C4-2B (cell line): Measurements from ENCODE around the gene ACAD11.

Experiments used
- ZFX ChIP-seq: fragments of 450-650 bp; IDR thresholded peaks from 2 replicates; pipeline ENCODE4 v1.6.1; 2017
- TF ChIP-seq, protein P1 (sequence below): fragments of 450-650 bp; conservative IDR thresholded peaks from 2 replicates; pipeline ENCODE4 v1.5.1; 2017; ENCODE audit warnings: mild to moderate bottlenecking

DNA sequence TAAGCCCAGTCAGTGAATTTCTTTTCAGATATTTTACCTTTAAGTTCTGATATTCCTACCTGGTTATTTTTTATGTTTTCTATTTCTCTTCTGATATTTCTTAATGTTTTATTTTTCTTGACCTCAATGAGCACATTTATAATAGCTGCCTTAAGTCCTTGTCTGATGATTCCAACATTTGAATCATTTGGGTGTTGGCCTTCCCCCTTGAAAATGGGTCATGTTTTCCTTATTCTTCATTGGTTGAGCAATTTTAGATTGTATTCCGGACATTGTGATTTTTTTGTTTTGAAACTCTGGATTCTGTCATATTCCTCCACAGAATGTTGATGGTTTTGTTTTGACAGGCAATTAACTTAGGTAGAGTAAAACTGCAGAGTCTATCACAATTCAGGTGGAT lies 72.2 kb downstream of the ACAD11 start:
- TF ChIP-seq, protein P1, sequence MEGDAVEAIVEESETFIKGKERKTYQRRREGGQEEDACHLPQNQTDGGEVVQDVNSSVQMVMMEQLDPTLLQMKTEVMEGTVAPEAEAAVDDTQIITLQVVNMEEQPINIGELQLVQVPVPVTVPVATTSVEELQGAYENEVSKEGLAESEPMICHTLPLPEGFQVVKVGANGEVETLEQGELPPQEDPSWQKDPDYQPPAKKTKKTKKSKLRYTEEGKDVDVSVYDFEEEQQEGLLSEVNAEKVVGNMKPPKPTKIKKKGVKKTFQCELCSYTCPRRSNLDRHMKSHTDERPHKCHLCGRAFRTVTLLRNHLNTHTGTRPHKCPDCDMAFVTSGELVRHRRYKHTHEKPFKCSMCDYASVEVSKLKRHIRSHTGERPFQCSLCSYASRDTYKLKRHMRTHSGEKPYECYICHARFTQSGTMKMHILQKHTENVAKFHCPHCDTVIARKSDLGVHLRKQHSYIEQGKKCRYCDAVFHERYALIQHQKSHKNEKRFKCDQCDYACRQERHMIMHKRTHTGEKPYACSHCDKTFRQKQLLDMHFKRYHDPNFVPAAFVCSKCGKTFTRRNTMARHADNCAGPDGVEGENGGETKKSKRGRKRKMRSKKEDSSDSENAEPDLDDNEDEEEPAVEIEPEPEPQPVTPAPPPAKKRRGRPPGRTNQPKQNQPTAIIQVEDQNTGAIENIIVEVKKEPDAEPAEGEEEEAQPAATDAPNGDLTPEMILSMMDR, result no peak
- no peak for TF ChIP-seq ZFX
